NCI-H187 treated with DMSO at 0.1 percent for 48 hours (cell line): ENCODE measurements around the gene CLDN25.
A peak's percentile ranks its signal among the peaks of the same experiment; 100 is the strongest.
"Not testable (repeated sequence)": the region's sequence is repeated elsewhere in the genome, so short reads cannot be mapped to it uniquely, and the experiment has no call there.

Source experiments
- DNase-seq: peaks from one replicate; lab custom pipeline; 2025; lab: John Stamatoyannopoulos, UW

The CLDN25 gene

DNA sequence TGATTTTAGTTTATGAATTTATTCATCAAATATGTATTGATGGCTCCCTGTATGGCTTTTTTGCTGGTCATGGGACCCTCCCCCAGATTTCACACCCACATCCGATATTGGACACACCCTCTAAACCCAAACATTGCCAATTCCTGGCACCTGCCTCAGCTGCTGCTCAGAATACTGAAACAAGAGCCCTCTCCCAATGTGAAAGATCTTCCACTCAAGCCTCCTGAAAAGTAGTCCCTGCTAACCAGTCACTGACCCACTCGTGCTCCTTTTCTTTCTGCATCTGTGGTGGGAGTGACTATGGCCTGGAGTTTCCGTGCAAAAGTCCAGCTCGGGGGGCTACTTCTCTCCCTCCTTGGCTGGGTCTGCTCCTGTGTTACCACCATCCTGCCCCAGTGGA lies at the start of gene CLDN25:
Gene CLDN25, plus strand, starts transcription at position 301 of the 400 bp plus-strand sequence. Its CDS starts 0 bp downstream, at position 301.
- no peak for DNase-seq

DNA sequence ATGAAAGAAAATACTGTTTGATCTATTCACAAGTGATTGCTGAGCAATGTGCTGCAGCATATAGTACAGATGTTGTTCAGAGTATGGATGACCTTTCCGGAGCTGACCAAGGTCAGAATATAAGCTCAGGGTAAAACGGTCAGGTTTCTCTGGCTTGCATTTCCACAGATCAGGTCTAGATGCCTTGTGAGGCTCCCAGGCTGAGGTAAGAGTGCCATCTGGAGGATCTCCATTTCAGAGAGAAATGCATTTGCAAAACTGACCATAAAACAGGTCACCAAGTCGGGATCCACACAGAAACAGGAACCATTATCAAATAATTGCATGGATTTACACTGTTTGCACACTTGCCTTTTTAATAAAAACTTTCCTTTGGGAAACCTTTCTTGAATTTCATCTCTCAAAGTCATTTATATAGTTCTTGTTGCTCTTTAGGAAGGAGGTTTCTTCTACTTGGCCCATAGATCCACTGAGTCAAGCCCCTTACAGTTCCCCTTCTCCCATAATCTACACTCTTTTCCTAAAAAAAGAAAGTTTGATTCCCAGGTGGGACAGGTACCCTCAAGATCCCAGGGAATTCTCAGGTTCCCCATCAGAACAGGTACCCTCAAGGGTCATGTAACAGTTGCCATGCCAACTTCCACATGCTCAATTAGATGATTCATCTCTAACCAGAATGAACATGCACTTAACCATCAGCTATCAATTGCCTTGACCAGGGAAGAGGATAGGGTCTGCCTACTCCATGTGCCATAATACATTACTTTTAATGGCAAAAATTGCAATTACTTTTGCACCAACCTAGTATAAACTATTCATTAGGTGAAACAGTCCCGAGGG lies 48.5 kb upstream of the CLDN25 start:
- no peak for DNase-seq

- DNase-seq, result no peak
Observed at GRCh38 chr11:113732092-113732491, 47.5 kb upstream of the CLDN25 start.

DNA sequence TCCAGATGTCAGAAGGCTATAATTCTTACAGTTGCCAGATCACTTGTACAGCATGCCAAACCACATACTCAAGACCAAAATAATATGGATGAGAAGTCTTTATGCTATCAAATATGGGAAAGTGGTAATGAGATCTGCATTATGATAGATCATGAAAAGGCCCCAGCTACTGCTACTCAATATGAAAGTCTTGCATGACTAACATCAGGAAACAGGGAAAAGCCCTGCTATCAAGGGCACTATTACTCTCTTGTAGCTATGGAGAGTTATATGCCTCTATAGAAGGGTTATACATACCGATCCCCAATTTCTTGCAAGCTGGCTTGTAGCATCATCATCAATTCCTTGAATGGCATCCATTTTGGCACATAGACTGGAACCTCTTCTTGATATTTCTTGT lies 43.3 kb upstream of the CLDN25 start:
- no peak for DNase-seq

DNA sequence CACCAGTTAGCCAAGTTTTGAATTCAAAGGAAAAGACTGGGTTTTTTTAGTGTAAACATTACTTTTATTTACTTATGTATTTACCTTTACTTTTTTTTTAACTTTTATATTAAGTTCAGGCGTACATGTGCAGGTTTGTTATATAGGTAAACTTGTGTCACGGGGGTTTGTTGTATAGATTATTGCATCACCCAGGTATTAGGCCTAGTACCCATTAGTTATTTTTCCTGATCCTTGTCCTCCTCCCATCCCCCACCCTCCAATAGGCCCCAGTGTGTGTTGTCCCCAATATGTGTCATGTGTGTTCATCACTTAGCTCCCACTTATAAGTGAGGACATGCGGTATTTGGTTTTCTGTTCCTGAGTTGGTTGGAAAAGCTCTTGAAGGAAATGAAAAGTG lies 26.7 kb upstream of the CLDN25 start:
- no peak for DNase-seq

GRCh38 chr11:113760241-113760640 lies 19.4 kb upstream of the CLDN25 start:
- DNase-seq, result no peak

GRCh38 chr11:113763040-113763439 lies 16.6 kb upstream of the CLDN25 start:
- DNase-seq, result not testable (repeated sequence)

DNA sequence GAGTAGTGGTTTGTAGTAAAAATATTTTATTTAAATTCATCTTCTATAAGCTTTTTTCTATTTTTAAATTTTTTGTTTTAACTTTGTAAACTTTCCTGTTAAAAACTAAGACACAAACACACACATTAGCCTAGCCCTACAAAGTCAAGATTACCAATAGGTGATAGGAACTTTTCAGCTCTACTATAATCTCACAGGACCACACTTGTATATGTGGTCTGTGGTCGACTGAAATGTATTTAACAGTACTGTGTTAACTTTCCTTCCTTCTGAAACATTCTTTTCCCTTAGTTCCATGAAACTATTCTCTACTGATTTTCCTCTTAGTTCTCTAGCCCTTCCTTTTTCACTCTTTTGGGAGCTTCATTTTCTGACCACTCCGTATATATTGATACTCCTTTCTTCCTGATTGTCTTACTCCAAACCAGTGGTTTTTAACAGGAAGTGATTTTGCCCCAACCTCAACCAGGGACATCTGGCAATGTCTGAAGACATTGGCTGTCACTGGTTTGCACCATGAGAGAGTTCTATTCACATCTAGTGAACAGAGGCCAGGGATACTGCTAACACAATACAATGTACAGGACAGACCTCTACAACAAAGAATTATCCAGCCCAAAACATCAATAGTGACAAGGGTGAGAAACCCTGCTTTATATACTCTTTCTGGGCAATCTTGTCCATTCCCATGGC lies 14.9 kb upstream of the CLDN25 start:
- DNase-seq, result no peak

DNA sequence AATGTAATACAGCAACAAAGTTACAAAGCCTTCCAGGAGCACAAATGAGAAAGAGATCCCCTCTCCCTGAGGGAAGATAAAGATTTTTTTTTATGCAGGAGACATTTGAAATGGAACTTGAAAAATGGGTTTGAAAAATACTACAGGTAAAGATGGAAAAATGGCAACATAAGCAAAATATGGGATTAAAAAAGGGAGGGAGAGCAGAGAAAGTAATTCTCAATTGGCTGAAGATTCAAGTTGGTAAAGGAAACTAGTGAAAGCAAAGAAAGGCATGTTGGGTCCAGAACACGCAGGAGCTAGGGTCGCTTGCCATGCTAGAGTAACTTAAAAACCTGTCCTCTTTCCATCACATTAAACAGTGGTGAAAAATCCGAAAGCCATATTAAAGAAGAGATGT lies 7.6 kb upstream of the CLDN25 start:
- DNase-seq, result no peak

- no peak for DNase-seq
Observed at GRCh38 chr11:113773092-113773415, 6.5 kb upstream of the CLDN25 start.

DNA sequence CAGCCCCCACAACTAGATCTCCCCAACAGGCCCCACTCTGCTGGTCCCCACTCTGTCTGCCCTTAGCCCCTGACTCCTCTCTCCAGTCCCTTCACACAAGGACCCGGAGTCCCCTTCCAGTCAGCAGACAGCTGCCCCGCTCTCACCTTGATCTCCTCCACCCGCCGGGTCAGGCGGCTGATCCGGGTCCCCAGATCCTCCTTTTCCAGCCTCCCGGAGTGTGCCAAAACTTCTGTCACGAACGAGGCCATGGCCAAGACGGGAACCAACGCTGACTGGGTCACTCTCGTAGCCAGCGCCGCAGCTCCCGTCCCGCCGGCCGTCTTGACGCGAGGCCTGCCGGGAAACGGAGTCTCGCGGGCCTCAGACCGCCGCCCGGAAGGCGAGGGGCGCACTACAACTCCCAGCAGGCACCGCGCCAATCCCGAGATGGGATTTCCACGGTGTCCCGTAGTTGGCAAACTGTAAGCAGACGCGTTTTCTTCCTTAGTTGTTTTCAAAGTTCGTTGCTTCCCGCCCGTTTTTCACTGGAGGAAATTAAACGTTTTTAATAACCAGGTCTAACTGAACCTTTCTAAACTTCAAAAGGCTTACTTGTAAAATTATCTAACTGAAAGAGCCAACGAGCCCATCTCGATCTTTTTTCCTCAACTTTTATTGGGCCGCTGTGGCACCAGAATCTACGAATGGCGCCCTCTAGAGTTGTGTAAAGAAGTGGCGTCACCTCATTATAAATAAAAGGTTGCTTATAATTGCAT lies 6.0 kb upstream of the CLDN25 start, which contains the start of gene ZW10:
Gene ZW10, minus strand, starts transcription at position 277 of the 758 bp plus-strand sequence. Its CDS starts 26 bp downstream, at position 251.
- DNase-seq, result peak; percentile 78

DNA sequence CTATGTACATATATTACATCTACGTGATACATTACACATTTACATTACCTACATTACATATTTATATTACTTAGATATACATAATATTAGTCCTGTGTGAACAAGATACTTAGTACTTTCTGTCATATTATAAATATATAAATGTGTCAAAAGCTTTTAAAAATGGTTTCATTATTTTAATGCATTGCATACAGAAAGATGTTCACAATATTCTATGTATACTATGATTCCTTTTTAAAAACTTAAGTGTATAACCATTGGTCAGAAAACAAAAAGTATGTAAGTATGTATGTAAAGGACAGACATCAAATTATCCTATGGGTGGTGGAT lies 5.5 kb upstream of the CLDN25 start:
- no peak for DNase-seq

- no peak for DNase-seq
Observed at GRCh38 chr11:113778111-113778910, 1.3 kb upstream of the CLDN25 start.

DNA sequence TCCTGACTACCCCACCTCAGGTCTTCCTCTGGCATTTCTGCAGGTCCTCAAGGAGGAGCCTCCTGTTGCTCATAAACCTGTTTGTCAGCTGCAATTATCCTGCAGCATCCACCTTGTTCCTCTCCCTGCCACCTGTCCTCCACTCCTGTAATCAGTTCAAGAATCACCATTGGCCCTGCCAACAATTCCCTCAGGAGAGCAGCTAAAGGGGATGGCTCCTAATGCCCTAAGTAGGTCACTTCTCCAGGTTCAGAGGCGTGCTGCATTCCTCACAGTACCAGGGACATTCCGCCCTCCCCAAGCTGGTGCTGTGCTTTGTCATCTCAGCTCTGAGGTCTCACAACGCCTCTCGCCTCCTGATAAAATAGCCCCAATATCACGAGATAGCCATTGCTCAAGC lies 2.1 kb downstream of the CLDN25 start:
- no peak for DNase-seq

GRCh38 chr11:113782134-113782533 lies 2.5 kb downstream of the CLDN25 start:
- DNase-seq, result no peak

DNA sequence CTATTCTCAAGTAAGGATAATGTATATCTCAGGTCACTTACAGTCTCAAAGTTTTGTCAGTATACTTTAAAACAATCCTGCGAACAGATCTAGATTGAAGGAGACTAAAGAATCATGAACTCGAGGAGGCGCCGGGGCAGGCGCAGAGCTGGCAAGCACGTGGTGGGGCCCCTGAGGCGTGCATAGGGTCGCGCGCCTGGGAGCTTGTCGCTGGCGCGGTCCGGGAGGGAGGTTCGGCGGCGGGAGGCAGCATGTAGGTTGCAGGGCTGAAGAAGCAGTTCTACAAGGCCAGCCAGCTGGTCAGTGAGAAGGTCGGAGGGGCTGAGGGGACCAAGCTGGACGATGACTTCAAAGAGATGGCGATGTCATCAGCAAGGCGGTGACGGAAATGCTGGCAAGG lies 9.4 kb downstream of the CLDN25 start:
- DNase-seq, result not testable (repeated sequence)

DNA sequence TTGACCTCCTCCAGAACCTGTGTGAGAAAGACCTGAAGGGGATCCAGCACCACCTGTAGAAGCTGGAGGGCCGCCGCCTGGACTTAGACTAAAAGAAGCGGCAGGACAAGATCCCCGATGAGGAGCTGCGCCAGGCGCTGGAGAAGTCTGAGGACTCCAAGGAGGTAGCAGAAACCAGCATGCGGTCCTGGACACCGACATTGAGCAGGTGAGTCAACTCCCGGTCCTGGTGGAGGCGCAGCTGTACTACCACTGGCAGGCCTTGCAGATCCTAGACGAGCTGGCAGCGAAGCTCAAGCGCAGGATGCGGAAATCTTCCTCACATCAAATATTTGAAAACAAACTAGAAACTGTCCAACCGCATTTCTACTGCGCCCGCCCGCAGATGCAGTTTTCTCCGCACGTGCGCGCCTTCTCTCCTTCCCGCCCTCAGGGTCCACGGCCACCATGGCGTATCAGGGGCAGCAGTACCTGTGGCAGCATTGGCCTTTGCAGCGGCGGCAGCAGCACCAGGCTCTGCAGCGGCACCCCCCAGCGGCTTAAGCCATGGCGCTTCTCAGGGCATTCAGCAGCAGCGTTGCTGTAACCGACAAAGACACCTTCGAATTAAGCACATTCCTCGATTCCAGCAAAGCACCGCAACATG lies 10.2 kb downstream of the CLDN25 start:
- no peak for DNase-seq

DNA sequence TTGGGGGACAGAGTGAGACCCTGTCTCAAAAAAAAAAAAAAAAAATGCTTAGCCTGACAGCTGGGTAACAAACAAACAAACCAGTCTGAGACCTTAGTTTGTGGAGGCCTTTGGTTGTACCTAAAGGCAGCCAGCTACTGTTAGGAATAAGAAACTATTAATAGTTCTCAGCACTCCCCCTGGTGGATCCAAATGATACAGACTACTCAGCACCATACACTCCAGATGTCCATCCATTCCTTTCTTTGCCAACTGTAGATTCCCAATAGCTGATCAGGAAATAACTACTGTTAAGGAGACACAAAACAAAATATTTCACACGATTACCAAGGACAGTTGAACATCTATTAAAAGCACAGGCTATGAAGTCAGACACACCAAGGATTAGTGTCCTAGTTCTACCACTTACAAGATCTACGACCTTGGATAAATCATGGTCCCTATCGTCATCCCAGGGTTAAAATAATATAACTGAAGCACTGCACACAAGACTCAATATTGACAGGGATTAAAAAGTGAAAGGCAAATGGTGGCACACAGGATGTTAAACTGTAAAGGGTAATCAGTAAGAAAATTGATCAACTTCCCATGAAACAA lies 17.2 kb downstream of the CLDN25 start:
- DNase-seq, result no peak

- DNase-seq, result no peak
Observed at GRCh38 chr11:113802621-113803020, 23.0 kb downstream of the CLDN25 start.

DNA sequence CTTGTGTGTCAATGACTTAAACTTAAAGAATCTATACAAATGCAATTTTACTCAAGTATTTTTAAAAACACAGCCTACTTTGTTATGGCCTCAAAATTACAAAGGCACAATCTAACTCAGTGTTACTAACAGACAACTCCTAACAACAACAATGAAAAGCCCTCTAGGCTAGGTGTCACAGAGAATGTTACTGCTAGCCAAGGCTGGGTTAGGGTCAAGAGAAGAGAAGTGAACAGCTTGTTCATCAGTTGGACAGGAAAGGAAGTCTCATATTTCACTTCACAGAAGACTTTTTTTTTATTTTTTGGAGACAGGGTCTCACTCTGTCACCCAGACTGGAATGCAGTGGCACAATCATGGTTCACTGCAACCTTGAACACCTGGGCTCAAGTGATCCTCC lies 26.0 kb downstream of the CLDN25 start:
- DNase-seq, result no peak

GRCh38 chr11:113806406-113806805 lies 26.8 kb downstream of the CLDN25 start:
- DNase-seq, result no peak
